SK-N-MC (cell line): ENCODE results near the gene TMEM200B.

ENCODE experiments used
- DNase-seq: peaks from one replicate; pipeline ENCODE4 v3.0.0-alpha.2; 2011; ENCODE audit warnings: low read depth, low spot score
- H3K27ac ChIP-seq: fragments of 200-600 bp; sonication (generic); 2 replicates; pipeline ENCODE4 v1.5.1; 2016; ENCODE audit warnings: mixed run types
- H3K36me3 ChIP-seq: fragments of 200-600 bp; sonication (generic); 2 replicates; pipeline ENCODE4 v1.6.1; 2017; ENCODE audit warnings: antibody characterized with exemption, low read length, mixed read lengths; ENCODE audit not compliant: insufficient read depth
- H3K4me3 ChIP-seq: fragments of 200-600 bp; sonication (generic); 2 replicates; pipeline ENCODE4 v1.5.1; 2016
- H3K9ac ChIP-seq: fragments of 200-600 bp; sonication (generic); 2 replicates; pipeline ENCODE4 v1.8.0; 2017; ENCODE audit warnings: mixed run types, mixed read lengths; ENCODE audit not compliant: insufficient read length
- H3K9me3 ChIP-seq: fragments of 200-600 bp; sonication (generic); 2 replicates; pipeline ENCODE4 v1.6.1; 2017; ENCODE audit warnings: low read depth, mild to moderate bottlenecking, antibody characterized with exemption, low read length, moderate library complexity, mixed read lengths
- EZH2 ChIP-seq: fragments of 200-600 bp; sonication (generic); IDR thresholded peaks from one replicate; pipeline ENCODE4 v1.6.1; 2017; ENCODE audit warnings: antibody characterized with exemption
- FOXP2 ChIP-seq: optimal IDR thresholded peaks from 2 replicates; pipeline ENCODE3; 2011; ENCODE audit warnings: mild to moderate bottlenecking, moderate library complexity; ENCODE audit not compliant: insufficient read depth; ENCODE audit errors: extremely low read length, control extremely low read depth
- POLR2AphosphoS5 ChIP-seq: IDR thresholded peaks from 2 replicates; pipeline ENCODE4 v1.6.1; 2012; ENCODE audit warnings: mild to moderate bottlenecking, low read depth, low read length, borderline replicate concordance

TMEM200B gene

GRCh38 chr1:29123887-29124365 is at the start of gene TMEM200B:
TSS of gene TMEM200B (minus strand) at chr1:29123903. CDS start at chr1:29121828, 2,075 bp downstream.
- Histone ChIP-seq H3K4me3 (peak within 1 kb of the TSS; percentile 87), H3K27ac (peak within 1 kb of the TSS; percentile 31; the same call in 1 of the 2 replicates), H3K9me3 (no peaks in the 10 kb centered on the region), H3K9ac (peak within 1 kb of the TSS; percentile 73), H3K36me3 (peaks cover 2% of the 10 kb centered on the region; the same call in 1 of the 2 replicates)
- no peak for DNase-seq
- TF ChIP-seq FOXP2: no peak
- no peak for TF ChIP-seq EZH2

GRCh38 chr1:29172415-29172939 is 48.8 kb upstream of the TMEM200B start:
- TF ChIP-seq EZH2 (no peak), POLR2AphosphoS5 (no peak), FOXP2 (no peak)
- no peak for DNase-seq
- peak overlapping the region; percentile 42; the same call in 1 of the 2 replicates for H3K27ac ChIP-seq
- H3K9ac ChIP-seq: no peak overlapping the region
- H3K9me3 ChIP-seq: no peaks in the 10 kb centered on the region
- no peak overlapping the region for H3K4me3 ChIP-seq
- peaks cover 51% of the 10 kb centered on the region for H3K36me3 ChIP-seq

GRCh38 chr1:29171521-29171920 is 47.8 kb upstream of the TMEM200B start:
- Histone ChIP-seq H3K9me3 (no peaks in the 10 kb centered on the region), H3K4me3 (0 out of 2 replicates have a peak overlapping the region, but pooled peaks have one; percentile 1), H3K36me3 (peaks cover 60% of the 10 kb centered on the region), H3K9ac (no peak overlapping the region), H3K27ac (peak overlapping the region; percentile 9; the same call in 1 of the 2 replicates)
- DNase-seq: no peak
- TF ChIP-seq FOXP2 (no peak), POLR2AphosphoS5 (no peak), EZH2 (no peak)

- TF ChIP-seq POLR2AphosphoS5 (no peak), FOXP2 (no peak), EZH2 (no peak)
Observed at GRCh38 chr1:29171089-29171488, 47.4 kb upstream of the TMEM200B start.

GRCh38 chr1:29169976-29170375 is 46.3 kb upstream of the TMEM200B start:
- no peak for DNase-seq
- no peak overlapping the region for H3K9ac ChIP-seq
- H3K36me3 ChIP-seq: peaks cover 76% of the 10 kb centered on the region
- H3K9me3 ChIP-seq: no peaks in the 10 kb centered on the region
- no peak overlapping the region for H3K4me3 ChIP-seq
- peak overlapping the region; percentile 12; the same call in 1 of the 2 replicates for H3K27ac ChIP-seq
- TF ChIP-seq POLR2AphosphoS5: no peak
- TF ChIP-seq FOXP2: no peak
- TF ChIP-seq EZH2: no peak

More at GRCh38 chr1:29171089-29171488, 47.4 kb upstream of the TMEM200B start:
- H3K9ac ChIP-seq: no peak overlapping the region
- DNase-seq: no peak
- peak overlapping the region; percentile 9; the same call in 1 of the 2 replicates for H3K27ac ChIP-seq
- H3K4me3 ChIP-seq: 0 out of 2 replicates have a peak overlapping the region, but pooled peaks have one; percentile 1
- H3K9me3 ChIP-seq: no peaks in the 10 kb centered on the region
- H3K36me3 ChIP-seq: peaks cover 65% of the 10 kb centered on the region

- Histone ChIP-seq H3K4me3 (no peak overlapping the region), H3K36me3 (peaks cover 93% of the 10 kb centered on the region), H3K27ac (no peak overlapping the region), H3K9me3 (no peaks in the 10 kb centered on the region), H3K9ac (no peak overlapping the region)
- DNase-seq: no peak
- no peak for TF ChIP-seq EZH2
- TF ChIP-seq FOXP2: no peak
- TF ChIP-seq POLR2AphosphoS5: no peak
Observed at GRCh38 chr1:29167904-29168303, 44.2 kb upstream of the TMEM200B start.

GRCh38 chr1:29166291-29166878 is 42.7 kb upstream of the TMEM200B start:
- Histone ChIP-seq H3K9me3 (no peaks in the 10 kb centered on the region), H3K27ac (0 out of 2 replicates have a peak overlapping the region, but pooled peaks have one; percentile 7), H3K9ac (no peak overlapping the region), H3K4me3 (no peak overlapping the region), H3K36me3 (peaks cover 97% of the 10 kb centered on the region)
- DNase-seq: no peak
- TF ChIP-seq FOXP2 (no peak), POLR2AphosphoS5 (no peak), EZH2 (no peak)

GRCh38 chr1:29164588-29164987 is 40.9 kb upstream of the TMEM200B start:
- TF ChIP-seq POLR2AphosphoS5: no peak
- TF ChIP-seq EZH2: no peak
- no peak for TF ChIP-seq FOXP2
- H3K4me3 ChIP-seq: no peak overlapping the region
- H3K9ac ChIP-seq: no peak overlapping the region
- peaks cover 95% of the 10 kb centered on the region for H3K36me3 ChIP-seq
- DNase-seq: no peak
- no peaks in the 10 kb centered on the region for H3K9me3 ChIP-seq
- peak overlapping the region; percentile 15; the same call in 1 of the 2 replicates for H3K27ac ChIP-seq
